Activated CD8-positive, alpha-beta T cell treated with anti-CD3 and anti-CD28 coated beads for 36 hours (primary cell): ENCODE data around the gene POLDIP2. TPM values are rescaled to one million over a fixed set of nuclear protein-coding genes. Genes with fewer than 3 reads are reported as not detected.

Source experiments
- ATAC-seq: fragments of 200-7000 bp; cut with Tn5 transposase; one replicate; pipeline ENCODE4 v1.10.0; 2021; ENCODE audit warnings: mild to moderate bottlenecking, moderate library complexity
- CTCF ChIA-PET: fragments of 350-600 bp; sonication (Branson Sonifier 250); formaldehyde crosslinking; loops from one replicate; lab custom pipeline; 2021; ENCODE audit warnings: antibody characterized with exemption; lab: Charles Lee
- POLR2A ChIA-PET: fragments of 350-600 bp; sonication (Branson Sonifier 250); formaldehyde crosslinking; loops from one replicate; lab custom pipeline; 2021; ENCODE audit warnings: antibody characterized with exemption; lab: Charles Lee
- DNase-seq: peaks from one replicate; pipeline ENCODE4 v3.0.0-alpha.2; 2020
- H3K27ac Mint-ChIP-seq: one replicate; pipeline ENCODE4 v1.8.0; 2021; ENCODE audit warnings: mild to moderate bottlenecking, mixed read lengths
- H3K27me3 Mint-ChIP-seq: one replicate; pipeline ENCODE4 v1.8.0; 2021; ENCODE audit warnings: mixed read lengths
- H3K36me3 Mint-ChIP-seq: one replicate; pipeline ENCODE4 v1.8.0; 2021; ENCODE audit warnings: low read depth, mixed read lengths
- H3K4me1 Mint-ChIP-seq: one replicate; pipeline ENCODE4 v1.8.0; 2021; ENCODE audit warnings: low read depth, mixed read lengths
- H3K4me3 Mint-ChIP-seq: one replicate; pipeline ENCODE4 v1.8.0; 2021; ENCODE audit warnings: mild to moderate bottlenecking, moderate library complexity, mixed read lengths
- H3K9me3 Mint-ChIP-seq: one replicate; pipeline ENCODE4 v1.8.0; 2021; ENCODE audit warnings: mixed read lengths
- intact Hi-C: fragments of 100-400 bp; cut with micrococcal nuclease; formaldehyde crosslinking; loops from one replicate; pipeline ENCODE4 v1.10.0; 2022
- total RNA-seq, 2 experiments: library from RNA; stranded (reverse); gene quantifications; one replicate each; pipeline ENCODE4 v1.2.3, GENCODE V29; 2021
- TF ChIP-seq, protein P1 (sequence below): fragments of 200-600 bp; IDR thresholded peaks from one replicate; pipeline ENCODE4 v1.8.0; 2022; ENCODE audit warnings: antibody characterized with exemption, mild to moderate bottlenecking

POLDIP2 gene
- total RNA-seq, 2 experiments from 2014 or later, result 87.6 to 88.7 TPM

DNA sequence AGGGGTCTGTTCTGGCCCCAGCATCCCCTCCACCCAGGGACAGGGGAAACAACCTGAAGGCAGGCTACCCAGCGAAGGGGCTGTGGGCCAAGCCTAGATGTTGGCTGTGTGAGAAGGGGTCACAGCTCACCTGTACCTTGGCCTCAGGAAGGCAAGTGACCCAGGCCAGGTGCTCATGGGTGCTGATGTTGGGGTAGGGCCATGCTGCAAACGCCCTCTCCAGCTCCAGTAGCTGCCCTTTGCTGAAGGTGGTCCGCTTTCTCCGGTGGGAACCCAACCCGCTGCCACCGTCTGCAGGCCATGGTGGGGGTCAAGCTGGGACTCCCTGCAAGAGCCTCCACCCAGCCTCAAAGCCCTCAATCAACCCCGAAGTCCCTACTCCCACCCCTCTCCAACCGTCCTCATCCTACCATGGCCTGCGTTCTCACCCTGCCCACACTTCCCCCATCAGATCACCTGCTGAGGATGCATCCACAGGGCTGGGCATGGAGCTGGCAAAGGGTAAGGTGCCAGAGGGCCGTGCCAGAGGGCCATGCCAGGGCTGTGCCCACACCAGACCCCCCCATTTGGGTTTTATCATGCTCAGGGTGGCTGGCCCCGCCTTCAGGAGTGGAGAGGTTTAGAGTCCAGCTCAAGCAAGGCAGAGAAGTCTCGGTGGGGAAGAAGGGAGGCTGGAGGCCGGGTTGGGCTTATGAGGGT lies 7.5 kb upstream of the POLDIP2 start, which contains the start of gene SEBOX:
TSS of gene SEBOX (minus strand) at position 535 of the 699 bp plus-strand sequence. CDS start at position 487, 48 bp downstream.
- ChIA-PET CTCF (no interaction called here), POLR2A (interaction anchor here (0.6 to 1.5 kb wide), 3 partner anchors 20 to 40 kb away, joined by 3 to 8 read pairs (median 3); partner anchors contain the start of genes IFT20 and TNFAIP1)
- H3K9me3 Mint-ChIP-seq, result no peaks in the 10 kb centered on the region
- intact Hi-C loops, result no loop called here
- no peak within 1 kb of the TSS for H3K4me3 Mint-ChIP-seq
- no peak for ATAC-seq
- DNase-seq, result no peak
- TF ChIP-seq, protein P1, sequence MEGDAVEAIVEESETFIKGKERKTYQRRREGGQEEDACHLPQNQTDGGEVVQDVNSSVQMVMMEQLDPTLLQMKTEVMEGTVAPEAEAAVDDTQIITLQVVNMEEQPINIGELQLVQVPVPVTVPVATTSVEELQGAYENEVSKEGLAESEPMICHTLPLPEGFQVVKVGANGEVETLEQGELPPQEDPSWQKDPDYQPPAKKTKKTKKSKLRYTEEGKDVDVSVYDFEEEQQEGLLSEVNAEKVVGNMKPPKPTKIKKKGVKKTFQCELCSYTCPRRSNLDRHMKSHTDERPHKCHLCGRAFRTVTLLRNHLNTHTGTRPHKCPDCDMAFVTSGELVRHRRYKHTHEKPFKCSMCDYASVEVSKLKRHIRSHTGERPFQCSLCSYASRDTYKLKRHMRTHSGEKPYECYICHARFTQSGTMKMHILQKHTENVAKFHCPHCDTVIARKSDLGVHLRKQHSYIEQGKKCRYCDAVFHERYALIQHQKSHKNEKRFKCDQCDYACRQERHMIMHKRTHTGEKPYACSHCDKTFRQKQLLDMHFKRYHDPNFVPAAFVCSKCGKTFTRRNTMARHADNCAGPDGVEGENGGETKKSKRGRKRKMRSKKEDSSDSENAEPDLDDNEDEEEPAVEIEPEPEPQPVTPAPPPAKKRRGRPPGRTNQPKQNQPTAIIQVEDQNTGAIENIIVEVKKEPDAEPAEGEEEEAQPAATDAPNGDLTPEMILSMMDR, result no peak
- H3K27me3 Mint-ChIP-seq, result no peaks in the 10 kb centered on the region
- H3K27ac Mint-ChIP-seq, result no peak within 1 kb of the TSS
- H3K4me1 Mint-ChIP-seq, result no peaks in the 10 kb centered on the region
- peaks cover 13% of the 10 kb centered on the region for H3K36me3 Mint-ChIP-seq

GRCh38 chr17:28363776-28364650 lies 6.7 kb upstream of the POLDIP2 start:
- Mint-ChIP-seq H3K9me3 (no peaks in the 10 kb centered on the region), H3K4me1 (peaks cover 3% of the 10 kb centered on the region), H3K4me3 (no peak overlapping the region), H3K27ac (no peak overlapping the region), H3K27me3 (no peaks in the 10 kb centered on the region), H3K36me3 (peaks cover 17% of the 10 kb centered on the region)
- ATAC-seq (no peak), DNase-seq (no peak)
- ChIA-PET CTCF (no interaction called here), POLR2A (interaction anchor here (0.7 to 1.3 kb wide), 4 partner anchors 18 to 44 kb away, joined by 3 read pairs; partner anchors contain the start of genes IFT20 and TNFAIP1)
- intact Hi-C loops, result no loop called here
- TF ChIP-seq, protein P1, result no peak

DNA sequence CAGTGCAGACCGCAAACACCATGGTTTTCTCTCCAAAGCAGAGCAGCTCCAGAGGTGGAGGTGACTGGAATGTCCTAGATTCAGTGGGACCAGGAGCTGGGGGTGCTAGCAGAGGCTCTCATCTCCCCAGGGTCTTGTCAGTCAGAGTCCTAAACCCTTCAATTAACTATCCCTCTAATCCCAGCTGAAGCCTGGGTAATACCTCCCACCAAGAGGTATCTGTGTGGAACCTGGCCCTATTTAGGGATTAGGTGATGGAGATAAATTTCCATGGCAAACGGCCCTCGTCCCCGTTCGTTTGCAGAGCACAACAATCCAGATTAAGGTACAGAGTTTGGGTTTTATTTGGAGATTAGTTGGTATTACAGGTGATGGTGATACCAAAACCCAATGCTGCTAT lies 5.9 kb upstream of the POLDIP2 start:
- Mint-ChIP-seq H3K4me1 (peaks cover 10% of the 10 kb centered on the region), H3K27ac (no peak overlapping the region), H3K9me3 (no peaks in the 10 kb centered on the region), H3K4me3 (no peak overlapping the region), H3K36me3 (peaks cover 17% of the 10 kb centered on the region), H3K27me3 (no peaks in the 10 kb centered on the region)
- no peak for DNase-seq
- no peak for ATAC-seq
- ChIA-PET CTCF (no interaction called here), POLR2A (interaction anchor here (0.9 to 1.0 kb wide), 2 partner anchors 24 to 44 kb away, joined by 3 read pairs; no protein-coding TSS in a partner anchor)
- TF ChIP-seq, protein P1, result no peak
- intact Hi-C loops, result no loop called here

DNA sequence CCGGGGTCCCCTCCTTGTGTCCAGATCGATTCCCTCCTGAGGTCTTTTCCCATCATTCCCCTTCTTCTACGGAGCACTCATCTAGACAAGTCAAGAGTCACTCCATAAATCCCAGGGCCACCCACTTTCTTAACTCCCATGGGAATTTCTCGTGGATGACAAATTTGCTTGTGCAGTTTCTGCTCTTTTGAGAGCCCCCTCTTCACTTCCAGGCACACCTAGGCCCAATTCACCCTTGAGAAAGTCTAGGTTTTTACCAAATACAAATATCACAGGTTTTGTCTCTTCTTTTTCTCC lies 522 bp upstream of the POLDIP2 start:
- Mint-ChIP-seq H3K4me3 (peak overlapping the region; percentile 97), H3K27me3 (no peaks in the 10 kb centered on the region), H3K4me1 (peaks cover 34% of the 10 kb centered on the region), H3K9me3 (no peaks in the 10 kb centered on the region), H3K27ac (peak overlapping the region; percentile 92), H3K36me3 (peaks cover 47% of the 10 kb centered on the region)
- intact Hi-C loops, result no loop called here
- TF ChIP-seq, protein P1, result no peak
- ATAC-seq (no peak), DNase-seq (no peak)
- ChIA-PET CTCF (interaction anchor here (1.0 to 4.4 kb wide), 6 partner anchors 8 to 190 kb away, joined by 3 to 19 read pairs (median 6); partner anchors contain the start of genes IFT20 and TNFAIP1), POLR2A (interaction anchor here (1.0 to 4.5 kb wide), 11 partner anchors 10 to 195 kb away, joined by 3 to 35 read pairs (median 9); partner anchors contain the start of genes IFT20, SARM1, TNFAIP1 and VTN)
